Astrocyte (in vitro differentiated cells and primary cell): ENCODE measurements around the gene DIAPH1. TPM values are rescaled to one million over a fixed set of nuclear protein-coding genes. Genes with fewer than 3 reads are reported as not detected.

Experiments used
- DNase-seq: peaks from one replicate; pipeline ENCODE4 v3.0.0-alpha.2; 2010; ENCODE audit warnings: low read depth
- FAIRE-seq: peaks from 2 replicates; lab custom pipeline; 2011; peaks lifted over from hg19 to GRCh38; lab: Jason Lieb, UNC
- H2AFZ ChIP-seq: 2 replicates; pipeline ENCODE4 v1.6.0; 2012; ENCODE audit warnings: low read depth, low read length, inconsistent platforms
- H3K27ac ChIP-seq: 2 replicates; pipeline ENCODE4 v1.5.1; 2011; ENCODE audit warnings: low read depth, low read length, inconsistent platforms
- H3K27me3 ChIP-seq: 2 replicates; pipeline ENCODE4 v1.6.0; 2011; ENCODE audit warnings: low read length, inconsistent platforms; ENCODE audit not compliant: insufficient read depth
- H3K36me3 ChIP-seq: 2 replicates; pipeline ENCODE4 v1.5.1; 2011; ENCODE audit warnings: low read length, inconsistent platforms; ENCODE audit not compliant: insufficient read depth
- H3K4me1 ChIP-seq: 2 replicates; pipeline ENCODE4 v1.5.1; 2011; ENCODE audit warnings: low read length, inconsistent platforms; ENCODE audit not compliant: insufficient read depth
- H3K4me2 ChIP-seq: 2 replicates; pipeline ENCODE4 v1.6.0; 2012; ENCODE audit warnings: low read length, inconsistent platforms
- H3K4me3 ChIP-seq: 2 replicates; pipeline ENCODE4 v1.5.1; 2011; ENCODE audit warnings: low read depth, mild to moderate bottlenecking, low read length, inconsistent platforms; ENCODE audit not compliant: insufficient read depth
- H3K79me2 ChIP-seq: 2 replicates; pipeline ENCODE4 v1.6.0; 2012; ENCODE audit warnings: mild to moderate bottlenecking, low read length, inconsistent platforms; ENCODE audit not compliant: insufficient read depth
- H3K9ac ChIP-seq: 2 replicates; pipeline ENCODE4 v1.6.0; 2012; ENCODE audit warnings: mild to moderate bottlenecking, low read length, inconsistent platforms
- H3K9me3 ChIP-seq: 2 replicates; pipeline ENCODE4 v1.5.1; 2012; ENCODE audit warnings: low read depth, mild to moderate bottlenecking, low read length, inconsistent platforms; ENCODE audit not compliant: insufficient read depth
- H4K20me1 ChIP-seq: 2 replicates; pipeline ENCODE4 v1.6.0; 2012; ENCODE audit warnings: low read length, inconsistent platforms; ENCODE audit not compliant: insufficient read depth
- H3K27ac Mint-ChIP-seq: one replicate; pipeline ENCODE4 v1.8.0; 2021; ENCODE audit warnings: mild to moderate bottlenecking, mixed read lengths; ENCODE audit not compliant: unreplicated experiment
- H3K27me3 Mint-ChIP-seq: one replicate; pipeline ENCODE4 v1.8.0; 2021; ENCODE audit warnings: low read depth, mixed read lengths; ENCODE audit not compliant: unreplicated experiment
- H3K36me3 Mint-ChIP-seq: one replicate; pipeline ENCODE4 v1.8.0; 2021; ENCODE audit warnings: low read depth, mixed read lengths; ENCODE audit not compliant: unreplicated experiment
- H3K4me1 Mint-ChIP-seq: one replicate; pipeline ENCODE4 v1.8.0; 2021; ENCODE audit warnings: low read depth, mixed read lengths; ENCODE audit not compliant: unreplicated experiment
- H3K4me3 Mint-ChIP-seq: one replicate; pipeline ENCODE4 v1.8.0; 2021; ENCODE audit warnings: mild to moderate bottlenecking, moderate library complexity, mixed read lengths; ENCODE audit not compliant: unreplicated experiment
- H3K9me3 Mint-ChIP-seq: one replicate; pipeline ENCODE4 v1.8.0; 2021; ENCODE audit warnings: mild to moderate bottlenecking, mixed read lengths; ENCODE audit not compliant: unreplicated experiment
- EZH2 ChIP-seq: IDR thresholded peaks from 2 replicates; pipeline ENCODE4 v1.6.1; 2012; ENCODE audit warnings: mild to moderate bottlenecking, low read length, inconsistent platforms; ENCODE audit not compliant: insufficient read depth
- total RNA-seq: library from RNA; stranded (reverse); gene quantifications from 2 replicates; pipeline ENCODE4 v1.2.1, GENCODE V29; 2021
- TF ChIP-seq, protein P1 (sequence below): IDR thresholded peaks from 2 replicates; pipeline ENCODE4 v1.5.1; 2011; ENCODE audit warnings: low read depth, mild to moderate bottlenecking, inconsistent platforms, low read length, moderate library complexity; ENCODE audit not compliant: insufficient read depth

Gene DIAPH1
- total RNA-seq, 1 donor from 2014 or later = 78.8 TPM

DNA sequence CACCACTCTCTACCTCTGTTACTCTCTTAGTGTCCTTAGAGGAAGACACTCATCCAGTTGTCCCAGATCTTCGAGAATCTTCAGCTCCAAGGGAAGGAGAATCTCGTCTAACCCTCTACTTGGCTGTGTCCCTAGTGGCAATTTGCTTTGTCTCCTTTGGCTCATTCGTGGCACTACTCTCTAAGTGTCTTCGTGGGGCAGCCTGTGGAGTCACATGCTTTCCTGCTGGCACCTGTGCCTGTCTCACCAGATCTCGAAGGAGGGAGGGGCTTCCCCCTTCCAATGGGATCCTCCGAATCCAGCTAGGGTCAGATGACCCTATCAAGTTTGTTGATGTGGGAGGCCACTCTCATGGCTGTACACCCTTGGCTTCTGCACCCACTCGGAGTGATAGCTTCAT, 131.7 kb downstream of the DIAPH1 start:
- H4K20me1 ChIP-seq = peaks cover 88% of the 10 kb centered on the region
- FAIRE-seq (no peak), DNase-seq (no peak)
- Mint-ChIP-seq H3K36me3 (peaks cover 42% of the 10 kb centered on the region), H3K4me1 (peaks cover 36% of the 10 kb centered on the region), H3K4me3 (no peak overlapping the region), H3K9me3 (peaks cover 2% of the 10 kb centered on the region), H3K27me3 (no peaks in the 10 kb centered on the region), H3K27ac (no peak overlapping the region)
- no peak overlapping the region for H3K9ac ChIP-seq
- no peak overlapping the region for H2AFZ ChIP-seq
- no peaks in the 10 kb centered on the region for H3K36me3 ChIP-seq
- no peak overlapping the region for H3K4me2 ChIP-seq
- no peaks in the 10 kb centered on the region for H3K9me3 ChIP-seq
- TF ChIP-seq EZH2 = no peak
- TF ChIP-seq, protein P1, sequence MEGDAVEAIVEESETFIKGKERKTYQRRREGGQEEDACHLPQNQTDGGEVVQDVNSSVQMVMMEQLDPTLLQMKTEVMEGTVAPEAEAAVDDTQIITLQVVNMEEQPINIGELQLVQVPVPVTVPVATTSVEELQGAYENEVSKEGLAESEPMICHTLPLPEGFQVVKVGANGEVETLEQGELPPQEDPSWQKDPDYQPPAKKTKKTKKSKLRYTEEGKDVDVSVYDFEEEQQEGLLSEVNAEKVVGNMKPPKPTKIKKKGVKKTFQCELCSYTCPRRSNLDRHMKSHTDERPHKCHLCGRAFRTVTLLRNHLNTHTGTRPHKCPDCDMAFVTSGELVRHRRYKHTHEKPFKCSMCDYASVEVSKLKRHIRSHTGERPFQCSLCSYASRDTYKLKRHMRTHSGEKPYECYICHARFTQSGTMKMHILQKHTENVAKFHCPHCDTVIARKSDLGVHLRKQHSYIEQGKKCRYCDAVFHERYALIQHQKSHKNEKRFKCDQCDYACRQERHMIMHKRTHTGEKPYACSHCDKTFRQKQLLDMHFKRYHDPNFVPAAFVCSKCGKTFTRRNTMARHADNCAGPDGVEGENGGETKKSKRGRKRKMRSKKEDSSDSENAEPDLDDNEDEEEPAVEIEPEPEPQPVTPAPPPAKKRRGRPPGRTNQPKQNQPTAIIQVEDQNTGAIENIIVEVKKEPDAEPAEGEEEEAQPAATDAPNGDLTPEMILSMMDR = no peak
- H3K27me3 ChIP-seq = no peaks in the 10 kb centered on the region
- no peak overlapping the region for H3K4me3 ChIP-seq
- H3K27ac ChIP-seq = no peak overlapping the region
- peaks cover 74% of the 10 kb centered on the region for H3K79me2 ChIP-seq
- peaks cover 28% of the 10 kb centered on the region for H3K4me1 ChIP-seq

DNA sequence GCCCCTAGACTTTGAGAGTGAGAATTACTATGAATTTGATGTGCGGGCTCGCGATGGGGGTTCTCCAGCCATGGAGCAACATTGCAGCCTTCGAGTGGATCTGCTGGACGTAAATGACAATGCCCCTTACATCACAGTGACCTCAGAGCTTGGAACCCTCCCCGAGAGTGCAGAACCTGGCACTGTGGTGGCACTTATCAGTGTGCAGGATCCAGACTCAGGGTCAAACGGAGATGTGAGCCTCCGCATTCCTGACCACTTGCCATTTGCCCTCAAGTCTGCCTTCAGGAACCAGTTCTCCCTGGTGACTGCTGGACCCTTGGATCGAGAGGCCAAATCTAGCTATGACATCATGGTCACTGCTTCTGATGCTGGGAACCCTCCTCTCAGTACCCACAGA, 132.7 kb downstream of the DIAPH1 start:
- H4K20me1 ChIP-seq = peaks cover 93% of the 10 kb centered on the region
- H3K27ac ChIP-seq = no peak overlapping the region
- H3K9me3 ChIP-seq = no peaks in the 10 kb centered on the region
- FAIRE-seq (no peak), DNase-seq (no peak)
- no peak overlapping the region for H3K9ac ChIP-seq
- H3K4me2 ChIP-seq = no peak overlapping the region
- peaks cover 28% of the 10 kb centered on the region for H3K4me1 ChIP-seq
- TF ChIP-seq, protein P1 = no peak
- TF ChIP-seq EZH2 = no peak
- H3K79me2 ChIP-seq = peaks cover 76% of the 10 kb centered on the region
- no peaks in the 10 kb centered on the region for H3K36me3 ChIP-seq
- H3K4me3 Mint-ChIP-seq = peak overlapping the region; percentile 50
- no peaks in the 10 kb centered on the region for H3K27me3 Mint-ChIP-seq
- H3K4me3 ChIP-seq = no peak overlapping the region
- H2AFZ ChIP-seq = no peak overlapping the region
- peaks cover 37% of the 10 kb centered on the region for H3K4me1 Mint-ChIP-seq
- H3K36me3 Mint-ChIP-seq = peaks cover 42% of the 10 kb centered on the region
- H3K27ac Mint-ChIP-seq = no peak overlapping the region
- H3K27me3 ChIP-seq = no peaks in the 10 kb centered on the region
- peaks cover 2% of the 10 kb centered on the region for H3K9me3 Mint-ChIP-seq

DNA sequence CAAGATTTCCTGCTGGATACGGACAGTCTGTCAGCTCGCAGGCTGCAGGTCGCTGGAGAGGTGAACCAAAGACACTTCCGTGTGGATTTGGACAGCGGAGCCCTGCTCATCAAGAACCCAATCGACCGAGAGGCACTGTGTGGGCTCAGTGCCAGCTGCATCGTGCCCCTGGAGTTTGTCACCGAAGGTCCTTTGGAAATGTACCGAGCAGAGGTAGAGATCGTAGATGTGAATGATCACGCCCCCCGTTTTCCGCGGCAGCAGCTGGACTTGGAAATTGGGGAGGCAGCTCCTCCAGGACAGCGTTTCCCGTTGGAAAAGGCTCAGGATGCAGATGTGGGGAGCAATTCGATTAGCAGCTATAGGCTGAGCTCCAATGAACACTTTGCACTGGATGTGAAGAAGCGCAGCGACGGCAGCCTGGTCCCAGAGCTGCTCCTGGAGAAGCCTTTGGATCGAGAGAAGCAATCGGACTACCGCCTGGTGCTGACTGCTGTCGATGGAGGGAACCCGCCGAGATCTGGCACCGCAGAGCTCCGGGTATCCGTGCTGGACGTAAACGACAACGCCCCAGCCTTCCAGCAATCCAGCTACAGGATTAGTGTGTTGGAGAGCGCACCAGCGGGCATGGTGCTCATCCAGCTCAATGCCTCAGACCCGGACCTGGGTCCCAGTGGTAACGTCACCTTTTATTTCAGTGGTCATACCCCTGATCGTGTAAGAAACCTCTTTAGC, 133.3 kb downstream of the DIAPH1 start:
- H3K27ac Mint-ChIP-seq = no peak overlapping the region
- Histone ChIP-seq H3K36me3 (no peaks in the 10 kb centered on the region), H3K79me2 (peaks cover 76% of the 10 kb centered on the region), H4K20me1 (peaks cover 93% of the 10 kb centered on the region), H3K9me3 (no peaks in the 10 kb centered on the region), H3K27me3 (no peaks in the 10 kb centered on the region), H3K4me3 (peak overlapping the region; percentile 49), H3K4me2 (peak overlapping the region; percentile 83), H3K4me1 (peaks cover 28% of the 10 kb centered on the region), H3K9ac (peak overlapping the region; percentile 23), H2AFZ (no peak overlapping the region), H3K27ac (no peak overlapping the region)
- H3K4me1 Mint-ChIP-seq = peaks cover 40% of the 10 kb centered on the region
- H3K4me3 Mint-ChIP-seq = peak overlapping the region; percentile 75
- DNase-seq (no peak), FAIRE-seq (no peak)
- H3K27me3 Mint-ChIP-seq = no peaks in the 10 kb centered on the region
- H3K9me3 Mint-ChIP-seq = no peaks in the 10 kb centered on the region
- peaks cover 42% of the 10 kb centered on the region for H3K36me3 Mint-ChIP-seq
- TF ChIP-seq, protein P1 = no peak
- TF ChIP-seq EZH2 = no peak
